ENCODE data around the gene BLTP1. TPM values are rescaled to one million over a fixed set of nuclear protein-coding genes. Genes with fewer than 3 reads are reported as not detected.
A peak's percentile ranks its signal among the peaks of the same experiment; 100 is the strongest.

Gene BLTP1
- total and polyA plus RNA-seq, 2 of the 13 experiments (the other 11 are each of a cell fraction or from before 2014, with no cell fraction given), result 27.7 to 33.1 TPM

DNA sequence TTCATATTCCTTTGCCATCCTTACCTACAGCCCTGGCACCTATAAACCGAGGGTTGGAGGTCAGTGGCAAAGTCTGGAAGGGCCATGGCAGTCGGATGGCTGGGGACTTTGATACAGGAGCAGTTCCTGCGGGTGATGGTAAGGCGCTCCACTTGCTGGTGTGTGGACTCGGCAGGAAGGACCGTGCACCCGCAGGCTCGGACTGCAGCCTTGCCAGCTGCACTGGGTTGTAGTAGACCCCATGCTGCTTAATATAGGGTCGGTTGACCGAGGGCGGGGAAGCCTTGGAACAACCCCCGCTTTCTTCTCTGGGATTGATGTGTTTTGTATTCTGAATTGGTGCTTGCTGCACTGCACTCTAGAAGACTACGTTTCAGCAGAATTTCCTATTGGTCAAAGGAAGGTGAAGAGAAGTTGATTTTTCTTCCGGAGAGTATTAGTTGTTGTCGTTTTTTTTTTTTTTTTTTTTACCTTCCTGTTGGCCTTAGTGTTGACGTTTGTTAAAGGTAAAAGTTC lies 638 bp downstream of the BLTP1 start (continued):
- TF ChIP-seq ZNF556 (CRISPR knock-in tag; IDR thresholded peaks at IDR 0.05; ENCODE audit: borderline replicate concordance), result 0 out of 2 replicates have a peak, but pooled peaks have one; percentile 19
- TF ChIP-seq, protein P1, sequence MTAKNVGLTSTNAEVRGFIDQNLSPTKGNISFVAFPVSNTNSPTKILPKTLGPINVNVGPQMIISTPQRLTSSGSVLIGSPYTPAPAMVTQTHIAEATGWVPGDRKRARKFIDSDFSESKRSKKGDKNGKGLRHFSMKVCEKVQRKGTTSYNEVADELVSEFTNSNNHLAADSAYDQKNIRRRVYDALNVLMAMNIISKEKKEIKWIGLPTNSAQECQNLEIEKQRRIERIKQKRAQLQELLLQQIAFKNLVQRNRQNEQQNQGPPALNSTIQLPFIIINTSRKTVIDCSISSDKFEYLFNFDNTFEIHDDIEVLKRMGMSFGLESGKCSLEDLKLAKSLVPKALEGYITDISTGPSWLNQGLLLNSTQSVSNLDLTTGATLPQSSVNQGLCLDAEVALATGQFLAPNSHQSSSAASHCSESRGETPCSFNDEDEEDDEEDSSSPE (CRISPR knock-in tag; IDR thresholded peaks at IDR 0.05), result no peak
- no peak for TF ChIP-seq ZNF274 (CRISPR knock-in tag; IDR thresholded peaks at IDR 0.05)
- no peak for TF ChIP-seq U2AF2 (IDR thresholded peaks at IDR 0.05; ENCODE audit: low read depth, low read length)
- no peak for TF ChIP-seq RBFOX2 (IDR thresholded peaks at IDR 0.05; ENCODE audit: low read depth, low read length)
- TF ChIP-seq ASH2L (IDR thresholded peaks at IDR 0.05; ENCODE audit: insufficient read length, low read depth, low read length), result no peak
- no peak for TF ChIP-seq FOXP1 (IDR thresholded peaks at IDR 0.05)
- no peak for TF ChIP-seq FOXP1 (CRISPR knock-in tag; IDR thresholded peaks at IDR 0.05)
- TF ChIP-seq, protein P2, sequence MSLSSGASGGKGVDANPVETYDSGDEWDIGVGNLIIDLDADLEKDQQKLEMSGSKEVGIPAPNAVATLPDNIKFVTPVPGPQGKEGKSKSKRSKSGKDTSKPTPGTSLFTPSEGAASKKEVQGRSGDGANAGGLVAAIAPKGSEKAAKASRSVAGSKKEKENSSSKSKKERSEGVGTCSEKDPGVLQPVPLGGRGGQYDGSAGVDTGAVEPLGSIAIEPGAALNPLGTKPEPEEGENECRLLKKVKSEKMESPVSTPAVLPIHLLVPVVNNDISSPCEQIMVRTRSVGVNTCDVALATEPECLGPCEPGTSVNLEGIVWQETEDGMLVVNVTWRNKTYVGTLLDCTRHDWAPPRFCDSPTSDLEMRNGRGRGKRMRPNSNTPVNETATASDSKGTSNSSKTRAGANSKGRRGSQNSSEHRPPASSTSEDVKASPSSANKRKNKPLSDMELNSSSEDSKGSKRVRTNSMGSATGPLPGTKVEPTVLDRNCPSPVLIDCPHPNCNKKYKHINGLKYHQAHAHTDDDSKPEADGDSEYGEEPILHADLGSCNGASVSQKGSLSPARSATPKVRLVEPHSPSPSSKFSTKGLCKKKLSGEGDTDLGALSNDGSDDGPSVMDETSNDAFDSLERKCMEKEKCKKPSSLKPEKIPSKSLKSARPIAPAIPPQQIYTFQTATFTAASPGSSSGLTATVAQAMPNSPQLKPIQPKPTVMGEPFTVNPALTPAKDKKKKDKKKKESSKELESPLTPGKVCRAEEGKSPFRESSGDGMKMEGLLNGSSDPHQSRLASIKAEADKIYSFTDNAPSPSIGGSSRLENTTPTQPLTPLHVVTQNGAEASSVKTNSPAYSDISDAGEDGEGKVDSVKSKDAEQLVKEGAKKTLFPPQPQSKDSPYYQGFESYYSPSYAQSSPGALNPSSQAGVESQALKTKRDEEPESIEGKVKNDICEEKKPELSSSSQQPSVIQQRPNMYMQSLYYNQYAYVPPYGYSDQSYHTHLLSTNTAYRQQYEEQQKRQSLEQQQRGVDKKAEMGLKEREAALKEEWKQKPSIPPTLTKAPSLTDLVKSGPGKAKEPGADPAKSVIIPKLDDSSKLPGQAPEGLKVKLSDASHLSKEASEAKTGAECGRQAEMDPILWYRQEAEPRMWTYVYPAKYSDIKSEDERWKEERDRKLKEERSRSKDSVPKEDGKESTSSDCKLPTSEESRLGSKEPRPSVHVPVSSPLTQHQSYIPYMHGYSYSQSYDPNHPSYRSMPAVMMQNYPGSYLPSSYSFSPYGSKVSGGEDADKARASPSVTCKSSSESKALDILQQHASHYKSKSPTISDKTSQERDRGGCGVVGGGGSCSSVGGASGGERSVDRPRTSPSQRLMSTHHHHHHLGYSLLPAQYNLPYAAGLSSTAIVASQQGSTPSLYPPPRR (CRISPR knock-in tag; IDR thresholded peaks at IDR 0.05; ENCODE audit: borderline replicate concordance), result no peak
- TF ChIP-seq, protein P3, sequence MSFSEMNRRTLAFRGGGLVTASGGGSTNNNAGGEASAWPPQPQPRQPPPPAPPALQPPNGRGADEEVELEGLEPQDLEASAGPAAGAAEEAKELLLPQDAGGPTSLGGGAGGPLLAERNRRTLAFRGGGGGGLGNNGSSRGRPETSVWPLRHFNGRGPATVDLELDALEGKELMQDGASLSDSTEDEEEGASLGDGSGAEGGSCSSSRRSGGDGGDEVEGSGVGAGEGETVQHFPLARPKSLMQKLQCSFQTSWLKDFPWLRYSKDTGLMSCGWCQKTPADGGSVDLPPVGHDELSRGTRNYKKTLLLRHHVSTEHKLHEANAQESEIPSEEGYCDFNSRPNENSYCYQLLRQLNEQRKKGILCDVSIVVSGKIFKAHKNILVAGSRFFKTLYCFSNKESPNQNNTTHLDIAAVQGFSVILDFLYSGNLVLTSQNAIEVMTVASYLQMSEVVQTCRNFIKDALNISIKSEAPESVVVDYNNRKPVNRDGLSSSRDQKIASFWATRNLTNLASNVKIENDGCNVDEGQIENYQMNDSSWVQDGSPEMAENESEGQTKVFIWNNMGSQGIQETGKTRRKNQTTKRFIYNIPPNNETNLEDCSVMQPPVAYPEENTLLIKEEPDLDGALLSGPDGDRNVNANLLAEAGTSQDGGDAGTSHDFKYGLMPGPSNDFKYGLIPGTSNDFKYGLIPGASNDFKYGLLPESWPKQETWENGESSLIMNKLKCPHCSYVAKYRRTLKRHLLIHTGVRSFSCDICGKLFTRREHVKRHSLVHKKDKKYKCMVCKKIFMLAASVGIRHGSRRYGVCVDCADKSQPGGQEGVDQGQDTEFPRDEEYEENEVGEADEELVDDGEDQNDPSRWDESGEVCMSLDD (CRISPR knock-in tag; IDR thresholded peaks at IDR 0.05; ENCODE audit: borderline replicate concordance), result no peak
- TF ChIP-seq GABPA (IDR thresholded peaks at IDR 0.05; ENCODE audit: low read depth, low read length), result no peak
- TF ChIP-seq GABPA (CRISPR knock-in tag; IDR thresholded peaks at IDR 0.05; ENCODE audit: low read depth), result peak; percentile 33; the same call in 1 of the 2 replicates
- TF ChIP-seq ZNF501 (CRISPR knock-in tag; IDR thresholded peaks at IDR 0.05), result peak; percentile 12; the same call in 1 of the 2 replicates
- TF ChIP-seq POLR2AphosphoS5 (IDR thresholded peaks at IDR 0.05; ENCODE audit: low read depth, low read length), result no peak
- no peak for TF ChIP-seq ZNF160 (CRISPR knock-in tag; IDR thresholded peaks at IDR 0.05)
- no peak for TF ChIP-seq ZNF205 (CRISPR knock-in tag; IDR thresholded peaks at IDR 0.05)
- TF ChIP-seq SALL2 (CRISPR knock-in tag; IDR thresholded peaks at IDR 0.05), result 0 out of 2 replicates have a peak, but pooled peaks have one; percentile 15
- TF ChIP-seq, protein P4, sequence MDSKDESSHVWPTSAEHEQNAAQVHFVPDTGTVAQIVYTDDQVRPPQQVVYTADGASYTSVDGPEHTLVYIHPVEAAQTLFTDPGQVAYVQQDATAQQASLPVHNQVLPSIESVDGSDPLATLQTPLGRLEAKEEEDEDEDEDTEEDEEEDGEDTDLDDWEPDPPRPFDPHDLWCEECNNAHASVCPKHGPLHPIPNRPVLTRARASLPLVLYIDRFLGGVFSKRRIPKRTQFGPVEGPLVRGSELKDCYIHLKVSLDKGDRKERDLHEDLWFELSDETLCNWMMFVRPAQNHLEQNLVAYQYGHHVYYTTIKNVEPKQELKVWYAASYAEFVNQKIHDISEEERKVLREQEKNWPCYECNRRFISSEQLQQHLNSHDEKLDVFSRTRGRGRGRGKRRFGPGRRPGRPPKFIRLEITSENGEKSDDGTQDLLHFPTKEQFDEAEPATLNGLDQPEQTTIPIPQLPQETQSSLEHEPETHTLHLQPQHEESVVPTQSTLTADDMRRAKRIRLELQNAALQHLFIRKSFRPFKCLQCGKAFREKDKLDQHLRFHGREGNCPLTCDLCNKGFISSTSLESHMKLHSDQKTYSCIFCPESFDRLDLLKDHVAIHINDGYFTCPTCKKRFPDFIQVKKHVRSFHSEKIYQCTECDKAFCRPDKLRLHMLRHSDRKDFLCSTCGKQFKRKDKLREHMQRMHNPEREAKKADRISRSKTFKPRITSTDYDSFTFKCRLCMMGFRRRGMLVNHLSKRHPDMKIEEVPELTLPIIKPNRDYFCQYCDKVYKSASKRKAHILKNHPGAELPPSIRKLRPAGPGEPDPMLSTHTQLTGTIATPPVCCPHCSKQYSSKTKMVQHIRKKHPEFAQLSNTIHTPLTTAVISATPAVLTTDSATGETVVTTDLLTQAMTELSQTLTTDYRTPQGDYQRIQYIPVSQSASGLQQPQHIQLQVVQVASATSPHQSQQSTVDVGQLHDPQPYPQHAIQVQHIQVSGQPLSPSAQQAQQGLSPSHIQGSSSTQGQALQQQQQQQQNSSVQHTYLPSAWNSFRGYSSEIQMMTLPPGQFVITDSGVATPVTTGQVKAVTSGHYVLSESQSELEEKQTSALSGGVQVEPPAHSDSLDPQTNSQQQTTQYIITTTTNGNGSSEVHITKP (CRISPR knock-in tag; IDR thresholded peaks at IDR 0.05; ENCODE audit: low read depth), result no peak

All from HepG2 (cell line).